Thoracic aorta (tissue), 2 donors: ENCODE results near the gene HOXA5. TPM values are rescaled to one million over a fixed set of nuclear protein-coding genes. Genes with fewer than 3 reads are reported as not detected.

Source experiments
- ATAC-seq: fragments of 150-250 bp; one replicate; pipeline ENCODE4 v1.8.0; 2017; ENCODE audit warnings: low read depth; ENCODE audit not compliant: insufficient number of reproducible peaks, low FRiP score
- DNase-seq: peaks from one replicate; pipeline ENCODE4 v3.0.0-alpha.2; 2020; ENCODE audit warnings: low spot score
- H3K27ac ChIP-seq, 2 donors: fragments of 200-600 bp; sonication (generic); 1 replicate in 1 of 2; 2 replicates in 1 of 2; pipeline ENCODE4 v1.5.1; 2016; ENCODE audit warnings: mild to moderate bottlenecking in 2 of 2, moderate library complexity in 2 of 2
- H3K27me3 ChIP-seq: fragments of 200-600 bp; sonication (generic); replicated peaks from 2 replicates; pipeline ENCODE4 v1.6.0; 2016; ENCODE audit warnings: mild to moderate bottlenecking; ENCODE audit not compliant: insufficient read depth
- H3K36me3 ChIP-seq: fragments of 200-600 bp; sonication (generic); one replicate; pipeline ENCODE4 v1.5.1; 2016
- H3K4me1 ChIP-seq, 2 donors: fragments of 200-600 bp; sonication (generic); 1 replicate in 1 of 2; 2 replicates in 1 of 2; pipeline versions ENCODE4 v1.5.1 to v1.6.0; 2016; ENCODE audit warnings: low read depth in 2 of 2, mild to moderate bottlenecking in 1 of 2; ENCODE audit not compliant: control insufficient read depth in 1 of 2
- H3K4me3 ChIP-seq: fragments of 200-600 bp; sonication (generic); 2 replicates; pipeline ENCODE4 v1.5.1; 2016; ENCODE audit warnings: mild to moderate bottlenecking
- H3K9me3 ChIP-seq: fragments of 200-600 bp; sonication (generic); 2 replicates; pipeline ENCODE4 v1.5.1; 2016
- total RNA-seq, 2 donors: library from RNA; depleted of rRNA; stranded (reverse); fragments of >200 nt; gene quantifications; one replicate each; pipeline versions ENCODE4 v1.1.0 to v1.2.3, GENCODE V29; 2016
- TF ChIP-seq, protein P1 (sequence below): fragments of 200-600 bp; sonication (generic); IDR thresholded peaks from one replicate; pipeline ENCODE4 v1.5.1; 2019; ENCODE audit warnings: antibody characterized with exemption

Gene HOXA5
- total RNA-seq, 2 donors from 2014 or later: 0.35 to 1.2 TPM

DNA sequence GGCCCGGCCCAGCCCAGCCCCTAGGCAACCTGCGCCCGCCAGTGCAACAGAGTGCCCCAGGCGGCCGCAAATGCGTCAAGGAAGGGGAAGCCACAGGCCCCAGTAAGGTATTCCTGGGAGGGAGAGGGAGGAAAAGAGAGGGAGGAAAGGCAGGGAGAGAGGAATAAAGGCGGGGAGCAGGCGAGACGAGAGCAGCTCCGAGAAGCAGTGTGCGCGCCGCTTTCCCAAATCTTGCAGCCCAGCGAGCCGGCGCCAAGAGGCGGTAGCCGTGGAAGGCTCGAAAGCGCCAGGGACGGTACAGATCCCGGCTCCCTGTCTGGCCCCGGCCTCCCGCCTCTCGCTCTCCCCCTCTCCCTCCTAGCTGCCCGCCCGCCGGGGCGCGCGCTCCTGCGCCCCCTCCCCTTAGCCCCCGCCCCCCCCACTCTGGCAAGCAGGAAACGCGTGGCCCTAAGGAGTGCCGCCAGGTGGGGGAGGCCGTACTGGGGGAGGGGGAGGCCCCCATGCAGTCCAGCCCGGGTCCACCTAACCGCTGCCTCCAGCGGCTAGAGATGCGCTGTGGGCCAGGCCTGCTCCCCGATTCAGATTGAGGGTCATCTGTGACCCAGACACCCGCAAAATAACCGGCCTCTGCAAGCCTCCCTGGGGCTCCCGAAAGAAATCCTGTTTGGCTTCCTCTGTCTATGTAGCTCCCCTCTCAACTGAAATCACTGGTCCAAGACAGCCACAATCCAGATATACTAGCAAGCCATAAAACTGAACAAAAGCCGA is 26.4 kb upstream of the HOXA5 start:
- no peak for ATAC-seq
- H3K36me3 ChIP-seq: no peaks in the 10 kb centered on the region
- DNase-seq: no peak
- peak overlapping the region; percentile 13 for H3K4me3 ChIP-seq
- peaks cover 24% of the 10 kb centered on the region for H3K27me3 ChIP-seq
- peaks cover 22 to 37% of the 10 kb centered on the region in 2 donors for H3K4me1 ChIP-seq
- H3K9me3 ChIP-seq: no peaks in the 10 kb centered on the region
- no peak overlapping the region for H3K27ac ChIP-seq
- TF ChIP-seq, protein P1, sequence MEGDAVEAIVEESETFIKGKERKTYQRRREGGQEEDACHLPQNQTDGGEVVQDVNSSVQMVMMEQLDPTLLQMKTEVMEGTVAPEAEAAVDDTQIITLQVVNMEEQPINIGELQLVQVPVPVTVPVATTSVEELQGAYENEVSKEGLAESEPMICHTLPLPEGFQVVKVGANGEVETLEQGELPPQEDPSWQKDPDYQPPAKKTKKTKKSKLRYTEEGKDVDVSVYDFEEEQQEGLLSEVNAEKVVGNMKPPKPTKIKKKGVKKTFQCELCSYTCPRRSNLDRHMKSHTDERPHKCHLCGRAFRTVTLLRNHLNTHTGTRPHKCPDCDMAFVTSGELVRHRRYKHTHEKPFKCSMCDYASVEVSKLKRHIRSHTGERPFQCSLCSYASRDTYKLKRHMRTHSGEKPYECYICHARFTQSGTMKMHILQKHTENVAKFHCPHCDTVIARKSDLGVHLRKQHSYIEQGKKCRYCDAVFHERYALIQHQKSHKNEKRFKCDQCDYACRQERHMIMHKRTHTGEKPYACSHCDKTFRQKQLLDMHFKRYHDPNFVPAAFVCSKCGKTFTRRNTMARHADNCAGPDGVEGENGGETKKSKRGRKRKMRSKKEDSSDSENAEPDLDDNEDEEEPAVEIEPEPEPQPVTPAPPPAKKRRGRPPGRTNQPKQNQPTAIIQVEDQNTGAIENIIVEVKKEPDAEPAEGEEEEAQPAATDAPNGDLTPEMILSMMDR: no peak

DNA sequence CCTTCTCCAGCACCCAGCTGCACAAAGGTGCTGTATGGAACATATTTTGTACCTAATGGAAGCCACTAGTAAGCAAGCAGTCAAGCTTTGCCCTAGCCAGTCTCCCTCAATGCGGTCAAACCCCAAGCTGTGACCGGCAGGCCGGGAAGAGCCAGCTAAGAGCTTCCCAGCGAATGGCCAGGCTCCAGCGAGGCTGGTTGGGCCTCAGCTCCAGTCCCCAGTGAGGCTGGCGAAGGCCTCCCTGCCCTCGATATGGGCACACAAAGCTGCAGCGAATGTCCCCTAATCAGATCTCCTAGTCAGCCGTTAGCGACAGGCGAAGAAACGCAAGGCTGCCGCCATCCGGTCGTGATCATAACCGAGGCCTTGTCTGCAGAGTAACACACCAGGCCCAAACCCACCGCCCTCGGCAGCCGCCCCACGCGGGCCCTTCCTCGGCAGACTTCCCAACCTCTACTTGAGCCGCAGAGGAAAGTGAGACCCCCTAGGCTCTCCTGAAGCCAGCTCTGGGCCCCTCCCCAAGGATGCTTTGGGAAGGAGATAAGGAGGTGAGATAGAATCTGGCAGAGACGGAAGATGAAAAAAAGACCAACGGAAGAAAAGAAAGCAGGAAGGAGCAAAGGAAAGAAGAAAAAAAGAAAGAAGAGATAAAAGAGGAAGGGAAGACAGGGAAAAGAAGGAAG is 24.9 kb upstream of the HOXA5 start:
- Histone ChIP-seq H3K27ac (no peak overlapping the region), H3K27me3 (peaks cover 14% of the 10 kb centered on the region), H3K9me3 (no peaks in the 10 kb centered on the region), H3K36me3 (no peaks in the 10 kb centered on the region), H3K4me1 (peaks cover 12 to 29% of the 10 kb centered on the region in 2 donors), H3K4me3 (no peak overlapping the region)
- TF ChIP-seq, protein P1: no peak
- ATAC-seq (no peak), DNase-seq (no peak)

DNA sequence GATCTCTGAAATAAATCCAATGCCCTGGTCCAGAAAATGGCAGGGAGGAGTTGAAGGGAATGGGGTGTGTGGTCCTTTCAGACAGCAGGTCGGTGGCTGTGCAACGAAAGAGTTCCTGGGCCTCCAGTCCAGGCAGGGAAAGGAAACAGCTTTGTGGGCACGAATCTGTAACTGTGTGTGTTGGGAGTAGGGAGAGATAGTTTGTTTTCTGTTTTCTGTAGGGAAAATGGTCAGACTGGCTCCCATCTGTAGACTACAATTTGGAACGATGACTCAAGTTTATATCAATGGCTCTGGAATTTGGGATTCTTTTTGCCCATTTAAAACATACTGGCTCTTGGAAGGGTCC is 24.4 kb upstream of the HOXA5 start:
- Histone ChIP-seq H3K9me3 (no peaks in the 10 kb centered on the region), H3K27ac (no peak overlapping the region), H3K4me1 (peaks cover 7 to 24% of the 10 kb centered on the region in 2 donors), H3K36me3 (no peaks in the 10 kb centered on the region), H3K4me3 (no peak overlapping the region), H3K27me3 (peaks cover 9% of the 10 kb centered on the region)
- DNase-seq (no peak), ATAC-seq (no peak)
- TF ChIP-seq, protein P1: no peak

DNA sequence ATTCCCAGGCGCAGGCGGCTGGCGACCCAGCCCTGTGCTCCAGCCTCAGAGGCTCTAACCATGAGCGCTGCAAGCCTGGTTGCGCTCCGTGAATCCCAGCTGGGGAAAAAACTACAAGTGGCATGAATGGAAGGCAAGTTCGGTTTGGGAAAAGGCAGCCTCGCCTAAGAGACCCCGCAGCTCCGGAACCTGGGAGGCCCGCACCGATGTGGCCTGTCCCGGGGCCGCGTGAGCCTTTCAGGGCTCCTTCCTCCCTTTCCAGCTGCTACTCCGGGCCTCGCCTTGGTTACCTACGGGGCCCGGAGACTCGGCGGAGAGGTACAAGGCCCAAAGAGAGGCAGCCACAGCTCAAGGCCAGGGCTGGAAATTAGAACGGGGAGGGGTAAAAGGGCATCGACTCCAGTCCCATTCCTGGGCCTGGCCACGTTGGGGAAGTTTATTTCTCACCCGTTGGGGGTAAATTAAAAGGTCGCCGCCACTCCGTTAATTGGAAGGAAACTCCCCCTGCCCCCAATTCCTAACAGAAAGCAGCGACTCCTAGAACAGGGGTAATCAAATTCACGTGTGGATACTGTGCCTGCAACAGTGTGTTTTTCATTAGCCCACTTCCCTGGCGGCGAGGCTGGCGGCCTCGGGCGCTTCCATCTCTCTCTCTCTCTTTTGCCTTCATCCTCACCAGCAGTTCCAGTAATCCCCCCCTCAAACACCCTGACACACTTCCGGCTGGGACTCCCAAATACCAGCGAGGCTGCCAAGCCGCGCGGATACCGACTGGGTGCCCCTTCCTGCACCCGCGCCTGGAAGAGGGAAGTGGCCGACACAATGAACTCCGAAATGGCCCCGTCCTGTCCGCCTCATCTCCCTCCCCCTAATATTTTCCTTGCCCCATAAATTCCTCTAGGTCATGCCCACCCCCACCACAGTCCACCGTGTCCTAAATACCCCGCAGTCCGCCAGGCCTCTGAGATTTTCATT is 23.3 kb upstream of the HOXA5 start:
- Histone ChIP-seq H3K36me3 (no peaks in the 10 kb centered on the region), H3K27me3 (peaks cover 9% of the 10 kb centered on the region), H3K27ac (peak overlapping the region in 1 of 2 donors; percentile 11), H3K4me1 (peaks cover 7 to 17% of the 10 kb centered on the region in 2 donors), H3K4me3 (peak overlapping the region; percentile 62), H3K9me3 (no peaks in the 10 kb centered on the region)
- TF ChIP-seq, protein P1: no peak
- DNase-seq: no peak
- no peak for ATAC-seq
